IMR-90 (cell line): Measurements from ENCODE around the gene RAB20. TPM values are rescaled to one million over a fixed set of nuclear protein-coding genes. Genes with fewer than 3 reads are reported as not detected.

Source experiments
- ATAC-seq: fragments of 200-7000 bp; cut with Tn5 transposase; 2 replicates; pipeline ENCODE4 v1.9.1; 2020; ENCODE audit warnings: low read depth, mild to moderate bottlenecking, moderate library complexity
- BruUV-seq: library from RNA; stranded (reverse); fragments of 400-500 nt; replicated peaks from 2 replicates; lab custom pipeline; 2021; lab: Mats Ljungman, UMichigan
- CTCF ChIA-PET: fragments of 300-600 bp; formaldehyde crosslinking; extraction: SDS; loops from one replicate; lab custom pipeline; 2021; ENCODE audit warnings: antibody characterized with exemption; lab: Yijun Ruan, JAX
- POLR2A ChIA-PET: fragments of 300-600 bp; sonication (Branson Sonifier 250); formaldehyde crosslinking; loops from one replicate; lab custom pipeline; 2022; ENCODE audit warnings: antibody characterized with exemption; ENCODE audit not compliant: unreplicated experiment; lab: Charles Lee
- DNase-seq: peaks from one replicate; pipeline ENCODE4 v3.0.0; 2013
- H2AFZ ChIP-seq: replicated peaks from 2 replicates; pipeline ENCODE3; 2013; ENCODE audit warnings: low read length, mild to moderate bottlenecking; ENCODE audit not compliant: poor library complexity
- H2AK5ac ChIP-seq: 2 replicates; pipeline ENCODE4 v1.6.1; 2013; ENCODE audit warnings: low read depth, low read length, inconsistent platforms
- H2AK9ac ChIP-seq: replicated peaks from 2 replicates; pipeline ENCODE3; 2013; ENCODE audit warnings: mild to moderate bottlenecking, low read depth, low read length, moderate library complexity; ENCODE audit not compliant: poor library complexity
- H2BK120ac ChIP-seq: 2 replicates; pipeline ENCODE4 v1.6.1; 2013; ENCODE audit warnings: low read depth, low read length, inconsistent platforms
- H2BK15ac ChIP-seq: 3 replicates; pipeline ENCODE4 v1.6.1; 2013; ENCODE audit warnings: low read depth, low read length, inconsistent platforms
- H2BK20ac ChIP-seq: 2 replicates; pipeline ENCODE4 v1.6.1; 2013; ENCODE audit warnings: low read depth, mild to moderate bottlenecking, inconsistent platforms, low read length, moderate library complexity
- H2BK5ac ChIP-seq: 2 replicates; pipeline ENCODE4 v1.6.1; 2013; ENCODE audit warnings: mild to moderate bottlenecking, low read depth, low read length, inconsistent platforms; ENCODE audit not compliant: poor library complexity, severe bottlenecking
- H3K14ac ChIP-seq: replicated peaks from 2 replicates; pipeline ENCODE4 v1.6.1; 2013; ENCODE audit warnings: low read depth, low read length, inconsistent platforms
- H3K18ac ChIP-seq: 2 replicates; pipeline ENCODE4 v1.6.1; 2013; ENCODE audit warnings: low read depth, low read length, control low read depth
- H3K23ac ChIP-seq: 2 replicates; pipeline ENCODE4 v1.6.1; 2013; ENCODE audit warnings: low read depth, low read length, inconsistent platforms
- H3K27ac ChIP-seq: 2 replicates; pipeline ENCODE4 v1.5.1; 2013; ENCODE audit warnings: mild to moderate bottlenecking, control low read depth, low read length; ENCODE audit not compliant: insufficient read depth
- H3K27me3 ChIP-seq: 2 replicates; pipeline ENCODE4 v1.6.1; 2013; ENCODE audit warnings: low read length; ENCODE audit not compliant: control insufficient read depth, insufficient read depth
- H3K36me3 ChIP-seq: 2 replicates; pipeline ENCODE4 v1.6.1; 2013; ENCODE audit warnings: low read length, mixed read lengths; ENCODE audit not compliant: control insufficient read depth, insufficient read depth
- H3K4ac ChIP-seq: 2 replicates; pipeline ENCODE4 v1.6.1; 2013; ENCODE audit warnings: low read depth, low read length, inconsistent platforms
- H3K4me1 ChIP-seq: 2 replicates; pipeline ENCODE4 v1.6.1; 2013; ENCODE audit warnings: low read length, mixed read lengths; ENCODE audit not compliant: control insufficient read depth, insufficient read depth
- H3K4me2 ChIP-seq: 2 replicates; pipeline ENCODE4 v1.6.1; 2013; ENCODE audit warnings: low read depth, mild to moderate bottlenecking, control low read depth, low read length, moderate library complexity
- H3K4me3 ChIP-seq: 2 replicates; pipeline ENCODE4 v1.5.1; 2013; ENCODE audit warnings: low read depth, mild to moderate bottlenecking, control low read depth, low read length, moderate library complexity; ENCODE audit not compliant: insufficient read depth
- H3K56ac ChIP-seq: 2 replicates; pipeline ENCODE4 v1.6.1; 2013; ENCODE audit warnings: low read length, inconsistent platforms; ENCODE audit not compliant: insufficient read depth; ENCODE audit errors: extremely low read depth
- H3K79me1 ChIP-seq, 2 experiments: 2 replicates each; pipeline ENCODE4 v1.6.1; 2013; ENCODE audit warnings: low read length in 2 of 2, inconsistent platforms in 1 of 2, low read depth in 1 of 2
- H3K9ac ChIP-seq: 2 replicates; pipeline ENCODE4 v1.6.1; 2013; ENCODE audit warnings: low read depth, low read length, control low read depth
- H3K9me1 ChIP-seq: 2 replicates; pipeline ENCODE4 v1.6.1; 2013; ENCODE audit warnings: low read length, inconsistent platforms; ENCODE audit not compliant: insufficient read depth
- H3K9me3 ChIP-seq: 2 replicates; pipeline ENCODE4 v1.6.1; 2013; ENCODE audit warnings: low read length; ENCODE audit not compliant: control insufficient read depth, insufficient read depth
- H4K20me1 ChIP-seq: 2 replicates; pipeline ENCODE4 v1.6.1; 2013; ENCODE audit warnings: low read length, inconsistent platforms; ENCODE audit not compliant: insufficient read depth
- H4K5ac ChIP-seq: 2 replicates; pipeline ENCODE4 v1.6.1; 2013; ENCODE audit warnings: mild to moderate bottlenecking, low read depth, low read length, control low read depth
- H4K8ac ChIP-seq, 2 experiments: 2 replicates each; pipeline ENCODE4 v1.6.1; 2013; ENCODE audit warnings: low read depth in 2 of 2, low read length in 2 of 2, control low read depth in 1 of 2, inconsistent platforms in 1 of 2
- H4K91ac ChIP-seq: 2 replicates; pipeline ENCODE4 v1.6.1; 2013; ENCODE audit warnings: low read depth, low read length, inconsistent platforms; ENCODE audit not compliant: insufficient read depth
- BHLHE40 ChIP-seq: fragments of 150-350 bp; IDR thresholded peaks from 2 replicates; pipeline ENCODE4 v1.6.1; 2016; ENCODE audit warnings: mild to moderate bottlenecking, low read depth, low read length
- CEBPB ChIP-seq: IDR thresholded peaks from 2 replicates; pipeline ENCODE4 v1.6.1; 2012; ENCODE audit warnings: low read depth, low read length, improper control_type of control experiment
- CHD1 ChIP-seq: IDR thresholded peaks from 2 replicates; pipeline ENCODE4 v1.6.1; 2012; ENCODE audit warnings: low read depth, low read length, improper control_type of control experiment
- FOS ChIP-seq: fragments of 150-350 bp; IDR thresholded peaks from 2 replicates; pipeline ENCODE4 v1.6.1; 2016; ENCODE audit warnings: low read depth, low read length
- MAZ ChIP-seq: IDR thresholded peaks from 2 replicates; pipeline ENCODE4 v1.6.1; 2012; ENCODE audit warnings: low read depth, mild to moderate bottlenecking, low read length, improper control_type of control experiment, moderate library complexity, borderline replicate concordance
- MXI1 ChIP-seq: IDR thresholded peaks from 2 replicates; pipeline ENCODE4 v1.6.1; 2012; ENCODE audit warnings: low read depth, mild to moderate bottlenecking, low read length, moderate library complexity, borderline replicate concordance
- RAD21 ChIP-seq: IDR thresholded peaks from 2 replicates; pipeline ENCODE4 v1.6.1; 2012; ENCODE audit warnings: low read length, improper control_type of control experiment
- RFX5 ChIP-seq: IDR thresholded peaks from 2 replicates; pipeline ENCODE4 v1.8.0; 2012; ENCODE audit warnings: low read depth, mild to moderate bottlenecking, low read length, moderate library complexity
- WGBS, 2 experiments: methylation state at CpG; one replicate each; pipeline versions ENCODE4 v1.1.5 to v1.1.7; 2013; ENCODE audit warnings: missing lambda C conversion rate in 2 of 2; ENCODE audit not compliant: insufficient read length in 1 of 2; ENCODE audit errors: extremely low coverage in 2 of 2; 5-methylcytosine and 5-hydroxymethylcytosine counted together
- dilution Hi-C: fragments of 300-500 bp; cut with HindIII; formaldehyde crosslinking; loops from one replicate; pipeline ENCODE4 v1.14.3; 2018; ENCODE audit warnings: low sequenced_read_pairs; ENCODE audit not compliant: unreplicated experiment
- in situ Hi-C: fragments of 300-500 bp; cut with MboI; formaldehyde crosslinking; loops from 3 replicates; pipeline ENCODE4 v1.14.3; 2019; ENCODE audit warnings: low sequenced_read_pairs, inconsistent platforms, mixed read lengths
- intact Hi-C: fragments of 100-400 bp; cut with micrococcal nuclease; formaldehyde crosslinking; loops from 2 replicates; pipeline ENCODE4 v1.10.0; 2022
- polyA plus RNA-seq, 3 experiments: library from polyadenylated mRNA; depleted of rRNA; stranded (reverse); fragments of >200 nt; gene quantifications; 2 replicates each; pipeline ENCODE4 v1.2.3, GENCODE V29; 2012; ENCODE audit warnings: low replicate concordance in 1 of 3
- total RNA-seq: library from RNA; depleted of rRNA; stranded (reverse); fragments of >200 nt; gene quantifications from 2 replicates; pipeline ENCODE4 v1.2.3, GENCODE V29; 2012
- TF ChIP-seq, protein P1 (sequence below): fragments of 150-350 bp; IDR thresholded peaks from 2 replicates; pipeline ENCODE4 v1.6.1; 2017; ENCODE audit warnings: mild to moderate bottlenecking, antibody characterized with exemption, low read length, low read depth
- TF ChIP-seq, protein P2 (sequence below): fragments of 150-350 bp; IDR thresholded peaks from 2 replicates; pipeline ENCODE4 v1.6.1; 2016; ENCODE audit warnings: low read depth, mild to moderate bottlenecking, low read length, moderate library complexity, borderline replicate concordance

The RAB20 gene
- total and polyA plus RNA-seq, 2 of the 4 experiments (the other 2 are of a cell fraction), result 3.8 to 5.1 TPM

- Histone ChIP-seq H3K14ac (no peak overlapping the region), H2AK5ac (no peak overlapping the region), H3K79me1 (no peaks in the 10 kb centered on the region), H4K91ac (no peak overlapping the region), H4K8ac (no peak overlapping the region), H2AFZ (no peak overlapping the region), H3K9me1 (no peaks in the 10 kb centered on the region), H2BK20ac (no peak overlapping the region), H3K4me2 (no peak overlapping the region), H2AK9ac (no peak overlapping the region), H3K36me3 (no peaks in the 10 kb centered on the region), H3K4ac (no peak overlapping the region), H4K20me1 (no peaks in the 10 kb centered on the region), H3K23ac (no peak overlapping the region), H3K9ac (no peak overlapping the region), H3K4me3 (no peak overlapping the region), H2BK5ac (no peak overlapping the region), H3K56ac (no peak overlapping the region), H3K18ac (no peak overlapping the region), H3K4me1 (peaks cover 3% of the 10 kb centered on the region; the same call in 1 of the 2 replicates), H3K9me3 (peaks cover 4% of the 10 kb centered on the region), H3K27me3 (peaks cover 55% of the 10 kb centered on the region), H2BK15ac (no peak overlapping the region), H2BK120ac (no peak overlapping the region), H3K27ac (no peak overlapping the region), H4K5ac (no peak overlapping the region)
- DNase-seq (no peak), ATAC-seq (no peak)
- POLR2A ChIA-PET, result no interaction called here
- no TSS peak for BruUV-seq
- dilution Hi-C loops, result no loop called here
- in situ Hi-C loops, result no loop called here
- intact Hi-C loops, result no loop called here
- WGBS, 2 experiments, result 77% methylated on average over 8 of the region's 20 CpGs; no CpG with 5 or more reads in 1 of the 2 experiments
- CTCF ChIA-PET, result no interaction called here
- TF ChIP-seq, protein P1, sequence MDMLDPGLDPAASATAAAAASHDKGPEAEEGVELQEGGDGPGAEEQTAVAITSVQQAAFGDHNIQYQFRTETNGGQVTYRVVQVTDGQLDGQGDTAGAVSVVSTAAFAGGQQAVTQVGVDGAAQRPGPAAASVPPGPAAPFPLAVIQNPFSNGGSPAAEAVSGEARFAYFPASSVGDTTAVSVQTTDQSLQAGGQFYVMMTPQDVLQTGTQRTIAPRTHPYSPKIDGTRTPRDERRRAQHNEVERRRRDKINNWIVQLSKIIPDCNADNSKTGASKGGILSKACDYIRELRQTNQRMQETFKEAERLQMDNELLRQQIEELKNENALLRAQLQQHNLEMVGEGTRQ, result no peak
- no peak for TF ChIP-seq CHD1
- no peak for TF ChIP-seq RFX5
- no peak for TF ChIP-seq FOS
- TF ChIP-seq, protein P2, sequence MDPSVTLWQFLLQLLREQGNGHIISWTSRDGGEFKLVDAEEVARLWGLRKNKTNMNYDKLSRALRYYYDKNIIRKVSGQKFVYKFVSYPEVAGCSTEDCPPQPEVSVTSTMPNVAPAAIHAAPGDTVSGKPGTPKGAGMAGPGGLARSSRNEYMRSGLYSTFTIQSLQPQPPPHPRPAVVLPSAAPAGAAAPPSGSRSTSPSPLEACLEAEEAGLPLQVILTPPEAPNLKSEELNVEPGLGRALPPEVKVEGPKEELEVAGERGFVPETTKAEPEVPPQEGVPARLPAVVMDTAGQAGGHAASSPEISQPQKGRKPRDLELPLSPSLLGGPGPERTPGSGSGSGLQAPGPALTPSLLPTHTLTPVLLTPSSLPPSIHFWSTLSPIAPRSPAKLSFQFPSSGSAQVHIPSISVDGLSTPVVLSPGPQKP, result no peak
- TF ChIP-seq MXI1, result no peak
- TF ChIP-seq CEBPB, result no peak
- no peak for TF ChIP-seq RAD21
- TF ChIP-seq MAZ, result no peak
- no peak for TF ChIP-seq BHLHE40
Measured at GRCh38 chr13:110571896-110572777, 10.6 kb upstream of the RAB20 start.
